H9 (cell line): ENCODE data around the gene CSRNP3. TPM values are rescaled to one million over a fixed set of nuclear protein-coding genes. Genes with fewer than 3 reads are reported as not detected.

Experiments
- DNase-seq: peaks from one replicate; pipeline ENCODE4 v3.0.0-alpha.2; 2017
- H2AFZ ChIP-seq: one replicate; pipeline ENCODE4 v1.6.1; 2013; ENCODE audit warnings: mild to moderate bottlenecking, low read length, control low read depth, moderate library complexity
- H2AK5ac ChIP-seq: 2 replicates; pipeline ENCODE4 v1.6.1; 2013; ENCODE audit warnings: low read length, control low read depth, mixed read lengths; ENCODE audit not compliant: insufficient read length
- H2BK120ac ChIP-seq: one replicate; pipeline ENCODE4 v1.6.1; 2013; ENCODE audit warnings: low read depth, mild to moderate bottlenecking, low read length, control low read depth, inconsistent platforms; ENCODE audit not compliant: poor library complexity, severe bottlenecking
- H2BK12ac ChIP-seq: 2 replicates; pipeline ENCODE4 v1.6.1; 2013; ENCODE audit warnings: low read length, control low read depth, mixed read lengths, low read depth; ENCODE audit not compliant: insufficient read length
- H2BK15ac ChIP-seq: 2 replicates; pipeline ENCODE4 v1.6.1; 2013; ENCODE audit warnings: low read depth, low read length, control low read depth
- H2BK20ac ChIP-seq: one replicate; pipeline ENCODE4 v1.6.1; 2013; ENCODE audit warnings: low read depth, mild to moderate bottlenecking, low read length, control low read depth, inconsistent platforms; ENCODE audit not compliant: poor library complexity, severe bottlenecking
- H2BK5ac ChIP-seq: 2 replicates; pipeline ENCODE4 v1.6.1; 2013; ENCODE audit warnings: low read length, control low read depth, mixed read lengths; ENCODE audit not compliant: insufficient read length
- H3K14ac ChIP-seq: 2 replicates; pipeline ENCODE4 v1.6.1; 2013; ENCODE audit warnings: low read length, control low read depth; ENCODE audit not compliant: insufficient read depth
- H3K18ac ChIP-seq: 2 replicates; pipeline ENCODE4 v1.6.1; 2013; ENCODE audit warnings: low read depth, mild to moderate bottlenecking, mixed read lengths, low read length, control low read depth; ENCODE audit not compliant: insufficient read length
- H3K23ac ChIP-seq: 2 replicates; pipeline ENCODE4 v1.6.1; 2013; ENCODE audit warnings: low read length, control low read depth, mixed read lengths, low read depth; ENCODE audit not compliant: insufficient read length
- H3K23me2 ChIP-seq: 2 replicates; pipeline ENCODE4 v1.6.1; 2013; ENCODE audit warnings: low read depth, mild to moderate bottlenecking, mixed read lengths, low read length, control low read depth; ENCODE audit not compliant: insufficient read length, poor library complexity, severe bottlenecking
- H3K27ac ChIP-seq: 2 replicates; pipeline ENCODE4 v1.5.1; 2013; ENCODE audit warnings: low read length, control low read depth, mixed read lengths, low read depth; ENCODE audit not compliant: insufficient read length
- H3K27me3 ChIP-seq: 2 replicates; pipeline ENCODE4 v1.6.1; 2013; ENCODE audit warnings: low read length, control low read depth, inconsistent platforms; ENCODE audit not compliant: insufficient read depth
- H3K4ac ChIP-seq: 2 replicates; pipeline ENCODE4 v1.6.1; 2013; ENCODE audit warnings: low read depth, mild to moderate bottlenecking, control low read depth, inconsistent platforms, low read length, moderate library complexity
- H3K4me1 ChIP-seq: 2 replicates; pipeline ENCODE4 v1.6.1; 2013; ENCODE audit warnings: low read length, control low read depth, inconsistent platforms; ENCODE audit not compliant: insufficient read depth
- H3K4me2 ChIP-seq: 2 replicates; pipeline ENCODE4 v1.6.1; 2013; ENCODE audit warnings: low read length, control low read depth, mixed read lengths; ENCODE audit not compliant: insufficient read length, insufficient read depth
- H3K56ac ChIP-seq: 2 replicates; pipeline ENCODE4 v1.6.1; 2013; ENCODE audit warnings: low read depth, mild to moderate bottlenecking, mixed read lengths, low read length, control low read depth; ENCODE audit not compliant: insufficient read length
- H3K79me1 ChIP-seq: 2 replicates; pipeline ENCODE4 v1.6.1; 2013; ENCODE audit warnings: low read depth, mild to moderate bottlenecking, moderate library complexity, low read length, control low read depth, inconsistent platforms; ENCODE audit not compliant: insufficient read depth, poor library complexity, severe bottlenecking
- H3K79me2 ChIP-seq: 2 replicates; pipeline ENCODE4 v1.6.1; 2013; ENCODE audit warnings: low read length, control low read depth, inconsistent platforms; ENCODE audit not compliant: insufficient read depth
- H3K9ac ChIP-seq: 2 replicates; pipeline ENCODE4 v1.6.1; 2013; ENCODE audit warnings: low read length, control low read depth, mixed read lengths; ENCODE audit not compliant: insufficient read length; ENCODE audit errors: extremely low read depth
- H3K9me3 ChIP-seq: one replicate; pipeline ENCODE4 v1.6.1; 2013; ENCODE audit warnings: low read depth, low read length, inconsistent platforms; ENCODE audit not compliant: control insufficient read depth
- H3T11ph ChIP-seq: one replicate; pipeline ENCODE4 v1.6.1; 2013; ENCODE audit warnings: mild to moderate bottlenecking, low read length, control low read depth, inconsistent platforms
- H4K20me1 ChIP-seq: one replicate; pipeline ENCODE4 v1.6.1; 2013; ENCODE audit not compliant: control insufficient read depth, insufficient read length, insufficient read depth
- H4K5ac ChIP-seq: 2 replicates; pipeline ENCODE4 v1.6.1; 2013; ENCODE audit warnings: low read depth, mild to moderate bottlenecking, mixed read lengths, low read length, control low read depth; ENCODE audit not compliant: insufficient read length
- H4K8ac ChIP-seq: replicated peaks from 2 replicates; pipeline ENCODE4 v1.6.1; 2013; ENCODE audit warnings: low read length, control low read depth, mixed read lengths, low read depth; ENCODE audit not compliant: insufficient read length
- H4K91ac ChIP-seq: 2 replicates; pipeline ENCODE4 v1.6.1; 2013; ENCODE audit warnings: low read depth, mild to moderate bottlenecking, moderate library complexity, mixed read lengths, low read length, control low read depth; ENCODE audit not compliant: insufficient read length
- H3K27ac Mint-ChIP-seq, 3 experiments: 2 replicates in 2 of 3; 3 replicates in 1 of 3; pipeline ENCODE4 v1.8.0; 2020 to 2021; ENCODE audit warnings: mixed read lengths in 3 of 3, mild to moderate bottlenecking in 1 of 3, moderate library complexity in 1 of 3
- H3K27me3 Mint-ChIP-seq: 2 replicates; pipeline ENCODE4 v1.8.0; 2021; ENCODE audit warnings: low read depth, mild to moderate bottlenecking, moderate library complexity, mixed read lengths
- H3K36me3 Mint-ChIP-seq, 3 experiments: 2 replicates in 2 of 3; 3 replicates in 1 of 3; pipeline ENCODE4 v1.8.0; 2020 to 2021; ENCODE audit warnings: low read depth in 3 of 3, mixed read lengths in 3 of 3; ENCODE audit not compliant: insufficient read depth in 1 of 3
- H3K4me1 Mint-ChIP-seq, 2 experiments: 2 replicates each; pipeline ENCODE4 v1.8.0; 2020; ENCODE audit warnings: mixed read lengths in 2 of 2
- H3K4me3 Mint-ChIP-seq, 2 experiments: 2 replicates in 1 of 2; 3 replicates in 1 of 2; pipeline ENCODE4 v1.8.0; 2020 to 2021; ENCODE audit warnings: mild to moderate bottlenecking in 2 of 2, mixed read lengths in 2 of 2, moderate library complexity in 1 of 2
- H3K9me3 Mint-ChIP-seq, 2 experiments: 2 replicates in 1 of 2; 3 replicates in 1 of 2; pipeline ENCODE4 v1.8.0; 2020; ENCODE audit warnings: mild to moderate bottlenecking in 2 of 2, mixed read lengths in 2 of 2, moderate library complexity in 1 of 2
- WGBS: extraction: QIAGEN DNeasy Blood & Tissue Kit; methylation state at CpG from one replicate; pipeline ENCODE4 v1.1.7; 2013; ENCODE audit warnings: missing lambda C conversion rate, low lambda C conversion rate, mixed read lengths; ENCODE audit not compliant: insufficient read length; ENCODE audit errors: extremely low coverage; 5-methylcytosine and 5-hydroxymethylcytosine counted together
- total RNA-seq: library from RNA; stranded (reverse); gene quantifications from 2 replicates; pipeline ENCODE4 v1.2.1, GENCODE V29; 2021
- TF ChIP-seq, protein P1 (sequence below): fragments of 200-600 bp; sonication (generic); conservative IDR thresholded peaks from 3 replicates; pipeline ENCODE4 v1.8.0; 2021; ENCODE audit warnings: antibody characterized with exemption, mild to moderate bottlenecking

CSRNP3 gene
- total RNA-seq, 1 experiment from 2014 or later, result 3.6 TPM

DNA sequence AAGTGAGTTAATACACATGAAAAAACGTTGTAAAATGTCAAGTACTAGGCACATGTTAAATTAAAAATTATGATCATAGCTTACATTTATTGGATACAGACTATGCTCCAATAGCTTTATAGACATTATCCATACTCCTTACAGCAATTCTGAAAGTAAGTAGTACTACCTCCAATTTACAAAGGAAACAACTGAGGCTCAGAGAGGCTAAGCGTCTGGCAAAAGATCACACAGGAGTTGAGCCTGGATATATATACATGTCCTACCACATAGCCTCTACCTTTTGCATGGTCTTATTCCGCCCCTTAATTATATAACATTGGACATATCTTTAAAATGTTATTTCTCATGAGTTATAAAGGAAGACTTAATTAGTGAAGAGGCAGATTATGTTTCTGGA is 127.3 kb downstream of the CSRNP3 start:
- no CpG with 5 or more reads among the region's 3 CpGs for WGBS

More for the DNA sequence above, 127.3 kb downstream of the CSRNP3 start:
- Histone ChIP-seq H3K23ac (no peak overlapping the region), H4K20me1 (no peaks in the 10 kb centered on the region), H4K8ac (no peak overlapping the region), H3K79me1 (no peaks in the 10 kb centered on the region), H3K4ac (no peak overlapping the region), H2BK12ac (no peak overlapping the region), H2AFZ (no peak overlapping the region), H3K27me3 (no peaks in the 10 kb centered on the region), H3T11ph (no peak overlapping the region), H3K18ac (no peak overlapping the region), H2AK5ac (no peak overlapping the region), H2BK5ac (no peak overlapping the region), H4K5ac (no peak overlapping the region), H4K91ac (no peak overlapping the region), H3K27ac (no peak overlapping the region), H3K23me2 (no peaks in the 10 kb centered on the region), H2BK15ac (no peak overlapping the region), H2BK120ac (no peak overlapping the region), H2BK20ac (no peak overlapping the region), H3K79me2 (no peaks in the 10 kb centered on the region), H3K56ac (no peak overlapping the region), H3K9me3 (no peaks in the 10 kb centered on the region), H3K9ac (no peak overlapping the region), H3K14ac (no peak overlapping the region), H3K4me2 (no peak overlapping the region), H3K4me1 (no peaks in the 10 kb centered on the region)
- H3K27me3 Mint-ChIP-seq, result no peaks in the 10 kb centered on the region
- no peaks in the 10 kb centered on the region for H3K4me1 Mint-ChIP-seq
- TF ChIP-seq, protein P1, sequence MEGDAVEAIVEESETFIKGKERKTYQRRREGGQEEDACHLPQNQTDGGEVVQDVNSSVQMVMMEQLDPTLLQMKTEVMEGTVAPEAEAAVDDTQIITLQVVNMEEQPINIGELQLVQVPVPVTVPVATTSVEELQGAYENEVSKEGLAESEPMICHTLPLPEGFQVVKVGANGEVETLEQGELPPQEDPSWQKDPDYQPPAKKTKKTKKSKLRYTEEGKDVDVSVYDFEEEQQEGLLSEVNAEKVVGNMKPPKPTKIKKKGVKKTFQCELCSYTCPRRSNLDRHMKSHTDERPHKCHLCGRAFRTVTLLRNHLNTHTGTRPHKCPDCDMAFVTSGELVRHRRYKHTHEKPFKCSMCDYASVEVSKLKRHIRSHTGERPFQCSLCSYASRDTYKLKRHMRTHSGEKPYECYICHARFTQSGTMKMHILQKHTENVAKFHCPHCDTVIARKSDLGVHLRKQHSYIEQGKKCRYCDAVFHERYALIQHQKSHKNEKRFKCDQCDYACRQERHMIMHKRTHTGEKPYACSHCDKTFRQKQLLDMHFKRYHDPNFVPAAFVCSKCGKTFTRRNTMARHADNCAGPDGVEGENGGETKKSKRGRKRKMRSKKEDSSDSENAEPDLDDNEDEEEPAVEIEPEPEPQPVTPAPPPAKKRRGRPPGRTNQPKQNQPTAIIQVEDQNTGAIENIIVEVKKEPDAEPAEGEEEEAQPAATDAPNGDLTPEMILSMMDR, result no peak
- no peak overlapping the region for H3K27ac Mint-ChIP-seq
- DNase-seq, result no peak
- peaks cover 4 to 5% of the 10 kb centered on the region in 2 experiments; a peak in 3 of 5 replicates for H3K9me3 Mint-ChIP-seq
- H3K36me3 Mint-ChIP-seq, result peaks cover 8 to 13% (median 9%) of the 10 kb centered on the region in 3 experiments; a peak in 6 of 7 replicates
- H3K4me3 Mint-ChIP-seq, result no peak overlapping the region
